Fibroblast of lung (primary cell): ENCODE measurements around the gene PROX2.

Experiments used
- EZH2 ChIP-seq: IDR thresholded peaks from 2 replicates; pipeline ENCODE4 v1.5.1; 2012; ENCODE audit warnings: low read length, control low read depth, mild to moderate bottlenecking; ENCODE audit errors: missing control alignments
- TF ChIP-seq, protein P1 (sequence below), 2 donors: IDR thresholded peaks in 1 of 2; conservative IDR thresholded peaks in 1 of 2; 1 replicate in 1 of 2; 2 replicates in 1 of 2; pipeline ENCODE4 v1.5.1; 2011 to 2012; ENCODE audit warnings: low read length in 2 of 2, control low read depth in 1 of 2, inconsistent platforms in 1 of 2, low read depth in 1 of 2, mild to moderate bottlenecking in 1 of 2

- TF ChIP-seq EZH2 = no peak
- TF ChIP-seq, protein P1, sequence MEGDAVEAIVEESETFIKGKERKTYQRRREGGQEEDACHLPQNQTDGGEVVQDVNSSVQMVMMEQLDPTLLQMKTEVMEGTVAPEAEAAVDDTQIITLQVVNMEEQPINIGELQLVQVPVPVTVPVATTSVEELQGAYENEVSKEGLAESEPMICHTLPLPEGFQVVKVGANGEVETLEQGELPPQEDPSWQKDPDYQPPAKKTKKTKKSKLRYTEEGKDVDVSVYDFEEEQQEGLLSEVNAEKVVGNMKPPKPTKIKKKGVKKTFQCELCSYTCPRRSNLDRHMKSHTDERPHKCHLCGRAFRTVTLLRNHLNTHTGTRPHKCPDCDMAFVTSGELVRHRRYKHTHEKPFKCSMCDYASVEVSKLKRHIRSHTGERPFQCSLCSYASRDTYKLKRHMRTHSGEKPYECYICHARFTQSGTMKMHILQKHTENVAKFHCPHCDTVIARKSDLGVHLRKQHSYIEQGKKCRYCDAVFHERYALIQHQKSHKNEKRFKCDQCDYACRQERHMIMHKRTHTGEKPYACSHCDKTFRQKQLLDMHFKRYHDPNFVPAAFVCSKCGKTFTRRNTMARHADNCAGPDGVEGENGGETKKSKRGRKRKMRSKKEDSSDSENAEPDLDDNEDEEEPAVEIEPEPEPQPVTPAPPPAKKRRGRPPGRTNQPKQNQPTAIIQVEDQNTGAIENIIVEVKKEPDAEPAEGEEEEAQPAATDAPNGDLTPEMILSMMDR (conservative IDR thresholded peaks at IDR 0.05 in 1 of 2, IDR thresholded peaks at IDR 0.05 in 1 of 2; ENCODE audit: low read depth in 1 of 2, low read length in 2 of 2) = no peak
Observed at GRCh38 chr14:74834692-74835392, 41.1 kb downstream of the PROX2 start.
